Ishikawa (cell line): Measurements from ENCODE around the gene CARD11.

ENCODE experiments used
- CEBPB ChIP-seq: IDR thresholded peaks from 2 replicates; pipeline ENCODE4 v1.6.1; 2012
- CREB1 ChIP-seq: IDR thresholded peaks from 2 replicates; pipeline ENCODE4 v1.6.1; 2012; ENCODE audit warnings: low read depth
- EGR1 ChIP-seq: IDR thresholded peaks from 2 replicates; pipeline ENCODE4 v1.6.1; 2012
- EP300 ChIP-seq: IDR thresholded peaks from 2 replicates; pipeline ENCODE4 v1.6.1; 2012; ENCODE audit warnings: borderline replicate concordance
- FOXM1 ChIP-seq: IDR thresholded peaks from 2 replicates; pipeline ENCODE4 v1.6.1; 2012; ENCODE audit warnings: low read depth, borderline replicate concordance
- MAX ChIP-seq: IDR thresholded peaks from 2 replicates; pipeline ENCODE4 v1.6.1; 2012
- NFIC ChIP-seq: IDR thresholded peaks from 2 replicates; pipeline ENCODE4 v1.6.1; 2012
- RAD21 ChIP-seq: IDR thresholded peaks from 2 replicates; pipeline ENCODE4 v1.6.1; 2012; ENCODE audit warnings: low read depth
- REST ChIP-seq: IDR thresholded peaks from 2 replicates; pipeline ENCODE4 v1.6.1; 2012; ENCODE audit warnings: low read depth, mild to moderate bottlenecking
- TAF1 ChIP-seq: IDR thresholded peaks from 2 replicates; pipeline ENCODE4 v1.6.1; 2012; ENCODE audit warnings: low read depth, mild to moderate bottlenecking
- TCF12 ChIP-seq: IDR thresholded peaks from 2 replicates; pipeline ENCODE4 v1.6.1; 2012; ENCODE audit warnings: low read depth
- TEAD4 ChIP-seq: IDR thresholded peaks from 2 replicates; pipeline ENCODE4 v1.6.1; 2012
- USF1 ChIP-seq: IDR thresholded peaks from 2 replicates; pipeline ENCODE4 v1.6.1; 2012
- YY1 ChIP-seq: IDR thresholded peaks from 2 replicates; pipeline ENCODE4 v1.6.1; 2012; ENCODE audit warnings: low read depth
- ZBTB7A ChIP-seq: IDR thresholded peaks from 2 replicates; pipeline ENCODE4 v1.6.1; 2012; ENCODE audit warnings: low read depth

The CARD11 gene

GRCh38 chr7:2964208-2964607 is 79.5 kb downstream of the CARD11 start:
- TF ChIP-seq YY1 (no peak), CEBPB (no peak)

- TF ChIP-seq CEBPB (no peak), MAX (no peak), EGR1 (no peak), TAF1 (no peak), EP300 (no peak), FOXM1 (no peak), USF1 (no peak), TEAD4 (no peak), CREB1 (no peak), TCF12 (no peak), REST (no peak), NFIC (no peak), RAD21 (no peak), ZBTB7A (no peak)
These were observed 80.8 kb downstream of the CARD11 start for GRCh38 chr7:2962865-2963264.

- no peak for TF ChIP-seq YY1
- TF ChIP-seq CEBPB, result no peak
- no peak for TF ChIP-seq CREB1
- TF ChIP-seq FOXM1, result no peak
- TF ChIP-seq MAX, result no peak
These were observed 83.7 kb downstream of the CARD11 start for GRCh38 chr7:2959828-2960599.

GRCh38 chr7:2959103-2959680 is 84.5 kb downstream of the CARD11 start:
- TF ChIP-seq REST (no peak), TAF1 (no peak), CREB1 (no peak), NFIC (no peak), EGR1 (no peak), FOXM1 (no peak), CEBPB (no peak), USF1 (no peak), EP300 (no peak), YY1 (no peak), TCF12 (no peak)

- TF ChIP-seq REST (no peak), EP300 (no peak), USF1 (no peak), RAD21 (no peak), ZBTB7A (no peak), TEAD4 (no peak), TCF12 (no peak), TAF1 (no peak), MAX (no peak), CEBPB (no peak), NFIC (no peak), FOXM1 (no peak), EGR1 (no peak), YY1 (no peak), CREB1 (no peak)
These were observed 85.1 kb downstream of the CARD11 start for GRCh38 chr7:2958416-2959102.
